MM.1S (cell line): ENCODE data around the gene TMEM179B.

Source experiments
- DNase-seq: peaks from one replicate; pipeline ENCODE4 v3.0.0-alpha.2; 2015
- H2AFZ ChIP-seq: fragments of 300-600 bp; sonication (generic); 2 replicates; pipeline ENCODE4 v1.6.0; 2016; ENCODE audit warnings: antibody characterized with exemption, low read length
- H3F3A ChIP-seq: fragments of 300-600 bp; sonication (generic); 2 replicates; pipeline ENCODE4 v1.6.1; 2016; ENCODE audit warnings: mild to moderate bottlenecking, antibody characterized with exemption, low read length, moderate library complexity, mixed read lengths; ENCODE audit not compliant: insufficient read depth
- H3K27ac ChIP-seq: fragments of 300-600 bp; sonication (generic); 2 replicates; pipeline ENCODE4 v1.5.1; 2016; ENCODE audit warnings: mild to moderate bottlenecking, low read length
- H3K27me3 ChIP-seq: fragments of 300-600 bp; sonication (generic); replicated peaks from 2 replicates; pipeline ENCODE4 v1.6.0; 2016; ENCODE audit warnings: low read length; ENCODE audit not compliant: insufficient read depth
- H3K36me3 ChIP-seq: fragments of 300-600 bp; sonication (generic); replicated peaks from 2 replicates; pipeline ENCODE4 v1.6.1; 2016; ENCODE audit warnings: mild to moderate bottlenecking, low read length, mixed read lengths; ENCODE audit not compliant: insufficient read depth
- H3K4me1 ChIP-seq: fragments of 300-600 bp; sonication (generic); 2 replicates; pipeline ENCODE4 v1.6.1; 2016; ENCODE audit warnings: low read length, mixed read lengths
- H3K4me2 ChIP-seq: fragments of 300-600 bp; sonication (generic); 2 replicates; pipeline ENCODE4 v1.6.0; 2016; ENCODE audit warnings: low read depth, low read length
- H3K4me3 ChIP-seq: fragments of 300-600 bp; sonication (generic); 2 replicates; pipeline ENCODE4 v1.5.1; 2016; ENCODE audit warnings: low read length, mixed read lengths
- H3K79me2 ChIP-seq: fragments of 300-600 bp; sonication (generic); 2 replicates; pipeline ENCODE4 v1.6.1; 2016; ENCODE audit warnings: mixed run types, low read length, mixed read lengths
- H3K9ac ChIP-seq: fragments of 300-600 bp; sonication (generic); 2 replicates; pipeline ENCODE4 v1.6.1; 2016; ENCODE audit warnings: low read length, mixed read lengths
- H3K9me2 ChIP-seq: fragments of 300-600 bp; sonication (generic); replicated peaks from 2 replicates; pipeline ENCODE4 v1.6.1; 2016; ENCODE audit warnings: mild to moderate bottlenecking, low read length, mixed read lengths; ENCODE audit not compliant: insufficient read depth
- H3K9me3 ChIP-seq: fragments of 300-600 bp; sonication (generic); replicated peaks from 2 replicates; pipeline ENCODE4 v1.6.1; 2016; ENCODE audit warnings: mild to moderate bottlenecking, low read length, mixed read lengths; ENCODE audit not compliant: insufficient read depth
- H4K20me1 ChIP-seq: fragments of 300-600 bp; sonication (generic); 2 replicates; pipeline ENCODE4 v1.6.1; 2016; ENCODE audit warnings: mild to moderate bottlenecking, low read length, moderate library complexity, mixed read lengths; ENCODE audit not compliant: insufficient read depth
- EZH2 ChIP-seq: fragments of 300-600 bp; sonication (generic); optimal IDR thresholded peaks from 2 replicates; pipeline ENCODE3; 2017; ENCODE audit warnings: low read depth, mild to moderate bottlenecking, antibody characterized with exemption, low read length, mixed read lengths
- EZH2phosphoT487 ChIP-seq: fragments of 300-600 bp; sonication (generic); IDR thresholded peaks from 2 replicates; pipeline ENCODE4 v1.6.1; 2018; ENCODE audit warnings: antibody characterized with exemption, low read length
- TF ChIP-seq, protein P1 (sequence below): fragments of 300-600 bp; sonication (generic); IDR thresholded peaks from 2 replicates; pipeline ENCODE4 v1.5.1; 2016; ENCODE audit warnings: antibody characterized with exemption, low read length, mixed read lengths

The TMEM179B gene

DNA sequence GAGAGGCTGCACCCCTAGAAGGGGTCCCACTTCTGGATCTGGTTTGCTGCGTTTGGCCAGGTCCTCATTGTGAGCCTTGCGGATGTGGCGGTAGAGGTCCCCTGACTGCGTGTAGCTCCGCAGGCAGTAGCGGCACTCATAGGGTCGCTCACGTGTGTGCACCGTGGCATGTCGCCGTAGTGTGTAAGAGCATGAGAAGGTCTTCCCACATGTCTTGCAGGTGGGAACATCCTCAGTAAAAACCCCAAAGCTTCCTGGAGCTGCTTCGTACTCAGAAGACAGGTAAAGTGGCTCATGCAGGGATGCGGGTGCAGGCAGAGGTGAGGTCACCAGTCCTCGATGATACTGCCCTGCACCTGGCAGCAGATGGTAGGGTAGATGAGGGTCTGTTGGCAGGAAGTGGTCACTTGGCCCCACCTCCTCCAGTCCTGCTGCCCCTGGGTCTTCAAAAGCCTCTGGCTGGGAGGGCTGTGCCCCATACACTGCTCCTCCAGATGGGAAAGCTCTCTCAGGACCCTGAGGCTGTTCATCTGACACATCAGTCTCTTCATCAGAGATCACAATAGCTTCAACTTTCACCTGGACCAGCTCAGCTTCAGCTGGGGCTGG, 34.9 kb upstream of the TMEM179B start:
- Histone ChIP-seq H3K79me2 (peaks cover 21% of the 10 kb centered on the region), H3K27me3 (no peaks in the 10 kb centered on the region), H3K9me3 (no peaks in the 10 kb centered on the region), H3K36me3 (no peaks in the 10 kb centered on the region), H3F3A (peaks cover 3% of the 10 kb centered on the region; the same call in 1 of the 2 replicates), H3K4me1 (0 out of 2 replicates have a peak, but pooled peaks cover 3% of the 10 kb centered on the region), H3K4me2 (no peak overlapping the region), H4K20me1 (no peaks in the 10 kb centered on the region), H3K4me3 (no peak overlapping the region), H2AFZ (no peak overlapping the region), H3K9ac (no peak overlapping the region), H3K27ac (no peak overlapping the region), H3K9me2 (no peaks in the 10 kb centered on the region)
- TF ChIP-seq EZH2phosphoT487: no peak
- TF ChIP-seq, protein P1, sequence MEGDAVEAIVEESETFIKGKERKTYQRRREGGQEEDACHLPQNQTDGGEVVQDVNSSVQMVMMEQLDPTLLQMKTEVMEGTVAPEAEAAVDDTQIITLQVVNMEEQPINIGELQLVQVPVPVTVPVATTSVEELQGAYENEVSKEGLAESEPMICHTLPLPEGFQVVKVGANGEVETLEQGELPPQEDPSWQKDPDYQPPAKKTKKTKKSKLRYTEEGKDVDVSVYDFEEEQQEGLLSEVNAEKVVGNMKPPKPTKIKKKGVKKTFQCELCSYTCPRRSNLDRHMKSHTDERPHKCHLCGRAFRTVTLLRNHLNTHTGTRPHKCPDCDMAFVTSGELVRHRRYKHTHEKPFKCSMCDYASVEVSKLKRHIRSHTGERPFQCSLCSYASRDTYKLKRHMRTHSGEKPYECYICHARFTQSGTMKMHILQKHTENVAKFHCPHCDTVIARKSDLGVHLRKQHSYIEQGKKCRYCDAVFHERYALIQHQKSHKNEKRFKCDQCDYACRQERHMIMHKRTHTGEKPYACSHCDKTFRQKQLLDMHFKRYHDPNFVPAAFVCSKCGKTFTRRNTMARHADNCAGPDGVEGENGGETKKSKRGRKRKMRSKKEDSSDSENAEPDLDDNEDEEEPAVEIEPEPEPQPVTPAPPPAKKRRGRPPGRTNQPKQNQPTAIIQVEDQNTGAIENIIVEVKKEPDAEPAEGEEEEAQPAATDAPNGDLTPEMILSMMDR: no peak
- TF ChIP-seq EZH2: no peak
- DNase-seq: no peak

DNA sequence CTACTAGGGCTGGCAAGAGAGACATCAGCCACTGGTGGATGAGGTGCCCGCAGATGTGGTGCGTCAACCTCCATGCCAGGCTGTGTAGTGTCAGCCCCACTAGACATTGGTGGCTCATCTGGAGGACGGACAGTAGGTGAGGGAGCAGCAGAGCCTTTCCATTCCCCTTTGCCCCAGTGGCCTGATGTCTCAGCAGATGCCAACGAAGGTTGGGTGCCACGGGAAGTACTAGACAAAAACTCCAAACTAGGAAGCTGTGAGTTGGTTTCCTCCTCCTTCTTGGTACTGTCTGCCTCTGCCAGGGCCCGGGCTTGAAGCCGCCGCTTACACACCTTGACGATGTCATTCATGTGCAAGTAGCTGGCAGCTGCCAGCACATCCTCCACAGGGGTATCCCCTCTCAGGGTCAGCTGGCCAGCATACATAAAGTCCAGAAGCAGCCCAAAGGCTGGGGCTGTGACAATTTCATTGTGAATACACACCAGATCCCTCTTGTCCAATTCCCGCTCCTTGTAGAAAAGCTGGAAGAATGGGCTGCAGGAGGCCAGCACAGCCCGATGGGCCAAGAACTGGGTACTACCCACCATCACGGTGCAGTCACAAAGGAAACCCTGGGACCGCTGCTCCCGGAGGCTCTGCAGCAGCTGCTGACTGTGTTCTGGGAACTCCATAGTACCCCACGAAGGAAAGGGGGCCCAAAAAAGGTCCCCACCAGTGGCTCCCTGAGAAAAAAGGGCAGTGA, 34.0 kb upstream of the TMEM179B start:
- Histone ChIP-seq H3F3A (no peaks in the 10 kb centered on the region; the same call in 1 of the 2 replicates), H3K9me3 (no peaks in the 10 kb centered on the region), H3K79me2 (peaks cover 21% of the 10 kb centered on the region), H4K20me1 (no peaks in the 10 kb centered on the region), H3K27me3 (no peaks in the 10 kb centered on the region), H3K9ac (peak overlapping the region; percentile 76; the same call in 1 of the 2 replicates), H3K4me1 (0 out of 2 replicates have a peak, but pooled peaks cover 3% of the 10 kb centered on the region), H3K9me2 (no peaks in the 10 kb centered on the region), H3K27ac (no peak overlapping the region), H2AFZ (peak overlapping the region; percentile 86; the same call in 1 of the 2 replicates), H3K36me3 (no peaks in the 10 kb centered on the region), H3K4me2 (peak overlapping the region; percentile 79), H3K4me3 (peak overlapping the region; percentile 82)
- TF ChIP-seq EZH2 (no peak), EZH2phosphoT487 (no peak)
- TF ChIP-seq, protein P1: no peak
- no peak for DNase-seq

DNA sequence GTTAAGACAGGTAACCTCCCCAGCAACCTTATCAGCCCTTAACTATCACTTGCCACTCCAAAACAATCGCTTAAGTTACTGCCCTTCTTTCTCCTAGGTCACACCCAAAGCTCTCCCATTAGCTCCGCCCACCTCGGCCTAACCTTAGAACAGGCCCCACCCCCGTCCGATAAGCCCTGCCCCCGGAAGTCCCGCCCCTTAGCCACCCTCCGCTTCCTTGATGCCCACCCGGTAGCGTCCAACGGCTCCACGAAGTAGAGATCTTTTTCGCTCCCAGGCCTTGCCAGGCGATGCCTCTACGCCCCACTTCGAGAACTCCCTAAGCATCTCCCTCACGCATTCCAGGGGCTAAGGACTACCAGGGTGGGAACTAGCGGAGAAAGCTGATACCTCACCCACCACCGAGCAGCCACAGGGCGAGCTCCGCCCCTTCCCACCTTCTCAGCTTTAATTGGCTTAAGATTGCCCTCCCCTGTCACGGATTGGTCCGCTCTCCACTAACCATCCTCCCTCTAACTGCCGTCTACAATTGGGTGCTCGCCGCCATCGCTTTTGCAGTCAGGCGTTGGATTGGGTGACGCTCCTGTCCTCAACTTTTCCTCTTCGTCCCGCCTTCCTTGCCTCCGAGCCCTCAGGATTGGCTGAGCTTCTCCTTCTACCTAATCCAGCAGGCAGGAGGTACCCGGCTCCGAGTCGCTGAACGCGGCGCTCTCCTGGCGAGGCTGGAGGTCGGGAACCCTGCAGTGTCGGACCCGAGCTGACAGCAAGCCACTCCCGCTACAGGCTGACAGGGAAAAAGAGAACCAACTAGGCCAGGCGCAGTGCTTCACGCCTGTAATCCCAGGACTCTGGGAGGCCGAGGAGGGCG, 33.2 kb upstream of the TMEM179B start, which contains the start of gene ZBTB3:
TSS of gene ZBTB3 (minus strand) at position 425 of the 868 bp plus-strand sequence. CDS start 496 bp downstream, outside the sequence.
- H3K79me2 ChIP-seq: peaks cover 21% of the 10 kb centered on the region
- H3K9me3 ChIP-seq: no peaks in the 10 kb centered on the region
- no peaks in the 10 kb centered on the region for H3K27me3 ChIP-seq
- peak within 1 kb of the TSS; percentile 76 for H3K9ac ChIP-seq
- TF ChIP-seq, protein P1: no peak
- TF ChIP-seq EZH2 (no peak), EZH2phosphoT487 (no peak)
- no peaks in the 10 kb centered on the region; the same call in 1 of the 2 replicates for H3F3A ChIP-seq
- H3K27ac ChIP-seq: peak within 1 kb of the TSS; percentile 58; the same call in 1 of the 2 replicates
- peak within 1 kb of the TSS; percentile 91 for H2AFZ ChIP-seq
- H3K4me3 ChIP-seq: peak within 1 kb of the TSS; percentile 82
- H3K4me2 ChIP-seq: peak within 1 kb of the TSS; percentile 79
- DNase-seq: peak; percentile 99
- no peaks in the 10 kb centered on the region for H3K9me2 ChIP-seq
- H3K36me3 ChIP-seq: no peaks in the 10 kb centered on the region
- no peaks in the 10 kb centered on the region for H4K20me1 ChIP-seq
- 0 out of 2 replicates have a peak, but pooled peaks cover 3% of the 10 kb centered on the region for H3K4me1 ChIP-seq
